NK-92 (cell line): ENCODE data around the gene CCHCR1.

Source experiments
- DNase-seq: peaks from one replicate; lab custom pipeline; 2025; ENCODE audit not compliant: unreplicated experiment; lab: John Stamatoyannopoulos, UW

Gene CCHCR1

GRCh38 chr6:31162463-31163165 lies 5.0 kb upstream of the CCHCR1 start:
- DNase-seq, result no peak

GRCh38 chr6:31161216-31162126 lies 3.9 kb upstream of the CCHCR1 start:
- DNase-seq, result no peak

- no peak for DNase-seq
Measured at GRCh38 chr6:31158863-31159855, 1.6 kb upstream of the CCHCR1 start.

GRCh38 chr6:31158140-31158862 lies 699 bp upstream of the CCHCR1 start, which contains the start of gene TCF19:
TCF19 (plus strand) TSS chr6:31158589; CDS start chr6:31159470, 881 bp downstream.
- DNase-seq, result peak; percentile 92

GRCh38 chr6:31156641-31157040 lies 961 bp downstream of the CCHCR1 start:
- no peak for DNase-seq

GRCh38 chr6:31154436-31154835 lies 3.2 kb downstream of the CCHCR1 start:
- DNase-seq, result no peak

GRCh38 chr6:31152781-31153180 lies 4.8 kb downstream of the CCHCR1 start:
- no peak for DNase-seq

- DNase-seq, result no peak
Measured at GRCh38 chr6:31149827-31150447, 7.7 kb downstream of the CCHCR1 start.

GRCh38 chr6:31145386-31145785 lies 12.2 kb downstream of the CCHCR1 start:
- no peak for DNase-seq

- DNase-seq, result no peak
Measured at GRCh38 chr6:31144970-31145340, 12.6 kb downstream of the CCHCR1 start.

- no peak for DNase-seq
Measured at GRCh38 chr6:31144296-31144969, 13.2 kb downstream of the CCHCR1 start.

GRCh38 chr6:31143148-31143547 lies 14.5 kb downstream of the CCHCR1 start:
- no peak for DNase-seq

- no peak for DNase-seq
Measured at GRCh38 chr6:31142361-31142761, 15.2 kb downstream of the CCHCR1 start.

- no peak for DNase-seq
Measured at GRCh38 chr6:31140643-31141042, 17.0 kb downstream of the CCHCR1 start.

GRCh38 chr6:31139599-31139998 lies 18.0 kb downstream of the CCHCR1 start:
- no peak for DNase-seq

GRCh38 chr6:31138982-31139381 lies 18.6 kb downstream of the CCHCR1 start, which contains the start of gene PSORS1C2:
PSORS1C2 (minus strand) TSS chr6:31139066; CDS start chr6:31139026, 40 bp downstream.
- no peak for DNase-seq

- no peak for DNase-seq
Measured at GRCh38 chr6:31135710-31136109, 21.9 kb downstream of the CCHCR1 start.

- no peak for DNase-seq
Measured at GRCh38 chr6:31132806-31133205, 24.8 kb downstream of the CCHCR1 start.

GRCh38 chr6:31131595-31131994 lies 26.0 kb downstream of the CCHCR1 start:
- DNase-seq, result no peak
